HCT116 (cell line): ENCODE results near the gene CCDC82.

Source experiments
- EZH2 ChIP-seq: fragments of 200-600 bp; sonication (generic); IDR thresholded peaks from 2 replicates; pipeline ENCODE4 v1.6.1; 2017; ENCODE audit warnings: antibody characterized with exemption, mixed run types
- EZH2phosphoT487 ChIP-seq: fragments of 200-600 bp; IDR thresholded peaks from 2 replicates; pipeline ENCODE4 v1.6.1; 2018; ENCODE audit warnings: antibody characterized with exemption, borderline replicate concordance
- FOSL1 ChIP-seq: IDR thresholded peaks from 2 replicates; pipeline ENCODE4 v1.6.1; 2012; ENCODE audit warnings: low read depth
- MAX ChIP-seq: IDR thresholded peaks from 2 replicates; pipeline ENCODE4 v1.6.1; 2012
- POLR2A ChIP-seq: IDR thresholded peaks from 2 replicates; pipeline ENCODE4 v1.7.0; 2011; ENCODE audit warnings: borderline replicate concordance; ENCODE audit not compliant: insufficient read depth, insufficient read length; ENCODE audit errors: extremely low read depth
- POLR2AphosphoS5 ChIP-seq: IDR thresholded peaks from 2 replicates; pipeline ENCODE4 v1.6.1; 2011; ENCODE audit warnings: mild to moderate bottlenecking, low read depth, low read length, moderate library complexity
- RAD21 ChIP-seq: IDR thresholded peaks from 2 replicates; pipeline ENCODE4 v1.6.1; 2012; ENCODE audit warnings: low read depth, mild to moderate bottlenecking
- SP1 ChIP-seq: IDR thresholded peaks from 2 replicates; pipeline ENCODE4 v1.6.1; 2012; ENCODE audit warnings: low read depth
- YY1 ChIP-seq: IDR thresholded peaks from 2 replicates; pipeline ENCODE4 v1.6.1; 2011; ENCODE audit warnings: low read length, low read depth, moderate library complexity, mild to moderate bottlenecking; ENCODE audit not compliant: insufficient replicate concordance; ENCODE audit errors: extremely low read depth
- TF ChIP-seq, protein P1 (sequence below), 3 experiments: fragments of 200-600 bp in 1 of 3; sonication (generic) in 1 of 3; IDR thresholded peaks in 2 of 3; conservative IDR thresholded peaks in 1 of 3; 2 replicates each; pipeline ENCODE4 v1.5.1; 2012 to 2017; ENCODE audit warnings: low read depth in 2 of 3, low read length in 2 of 3, antibody characterized with exemption in 1 of 3, borderline replicate concordance in 1 of 3, control low read depth in 1 of 3, mild to moderate bottlenecking in 1 of 3, mixed read lengths in 1 of 3, mixed run types in 1 of 3, moderate library complexity in 1 of 3; ENCODE audit not compliant: insufficient read depth in 1 of 3
- TF ChIP-seq, protein P2 (sequence below): IDR thresholded peaks from 2 replicates; pipeline ENCODE4 v1.6.1; 2012; ENCODE audit warnings: low read depth

DNA sequence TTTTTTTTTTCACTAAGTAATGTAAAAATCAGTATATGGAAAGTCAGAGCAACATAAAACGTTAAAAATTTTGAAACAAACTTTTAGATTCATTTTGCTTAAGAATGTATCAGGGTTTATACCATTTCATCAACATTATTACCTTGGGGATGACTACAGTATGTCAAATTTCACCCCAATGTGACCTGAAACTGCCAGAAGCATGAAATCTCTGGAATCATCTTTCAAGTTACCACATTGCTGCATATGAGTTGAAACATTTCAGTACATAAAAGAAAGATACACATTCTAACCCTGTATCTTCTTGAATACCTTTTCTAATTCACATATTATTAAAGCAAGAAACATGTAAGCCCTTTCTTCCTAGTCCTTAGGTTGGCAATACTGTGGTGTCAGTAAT is 79.5 kb downstream of the CCDC82 start:
- TF ChIP-seq EZH2 (no peak), POLR2A (no peak), YY1 (no peak), POLR2AphosphoS5 (no peak), MAX (no peak), RAD21 (no peak), EZH2phosphoT487 (no peak), SP1 (no peak), FOSL1 (no peak)
- TF ChIP-seq, protein P1, sequence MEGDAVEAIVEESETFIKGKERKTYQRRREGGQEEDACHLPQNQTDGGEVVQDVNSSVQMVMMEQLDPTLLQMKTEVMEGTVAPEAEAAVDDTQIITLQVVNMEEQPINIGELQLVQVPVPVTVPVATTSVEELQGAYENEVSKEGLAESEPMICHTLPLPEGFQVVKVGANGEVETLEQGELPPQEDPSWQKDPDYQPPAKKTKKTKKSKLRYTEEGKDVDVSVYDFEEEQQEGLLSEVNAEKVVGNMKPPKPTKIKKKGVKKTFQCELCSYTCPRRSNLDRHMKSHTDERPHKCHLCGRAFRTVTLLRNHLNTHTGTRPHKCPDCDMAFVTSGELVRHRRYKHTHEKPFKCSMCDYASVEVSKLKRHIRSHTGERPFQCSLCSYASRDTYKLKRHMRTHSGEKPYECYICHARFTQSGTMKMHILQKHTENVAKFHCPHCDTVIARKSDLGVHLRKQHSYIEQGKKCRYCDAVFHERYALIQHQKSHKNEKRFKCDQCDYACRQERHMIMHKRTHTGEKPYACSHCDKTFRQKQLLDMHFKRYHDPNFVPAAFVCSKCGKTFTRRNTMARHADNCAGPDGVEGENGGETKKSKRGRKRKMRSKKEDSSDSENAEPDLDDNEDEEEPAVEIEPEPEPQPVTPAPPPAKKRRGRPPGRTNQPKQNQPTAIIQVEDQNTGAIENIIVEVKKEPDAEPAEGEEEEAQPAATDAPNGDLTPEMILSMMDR (IDR thresholded peaks at IDR 0.05 in 2 of 3, conservative IDR thresholded peaks at IDR 0.05 in 1 of 3; ENCODE audit: borderline replicate concordance in 1 of 3, insufficient read depth in 1 of 3, low read depth in 2 of 3, low read length in 2 of 3), result no peak
- TF ChIP-seq, protein P2, sequence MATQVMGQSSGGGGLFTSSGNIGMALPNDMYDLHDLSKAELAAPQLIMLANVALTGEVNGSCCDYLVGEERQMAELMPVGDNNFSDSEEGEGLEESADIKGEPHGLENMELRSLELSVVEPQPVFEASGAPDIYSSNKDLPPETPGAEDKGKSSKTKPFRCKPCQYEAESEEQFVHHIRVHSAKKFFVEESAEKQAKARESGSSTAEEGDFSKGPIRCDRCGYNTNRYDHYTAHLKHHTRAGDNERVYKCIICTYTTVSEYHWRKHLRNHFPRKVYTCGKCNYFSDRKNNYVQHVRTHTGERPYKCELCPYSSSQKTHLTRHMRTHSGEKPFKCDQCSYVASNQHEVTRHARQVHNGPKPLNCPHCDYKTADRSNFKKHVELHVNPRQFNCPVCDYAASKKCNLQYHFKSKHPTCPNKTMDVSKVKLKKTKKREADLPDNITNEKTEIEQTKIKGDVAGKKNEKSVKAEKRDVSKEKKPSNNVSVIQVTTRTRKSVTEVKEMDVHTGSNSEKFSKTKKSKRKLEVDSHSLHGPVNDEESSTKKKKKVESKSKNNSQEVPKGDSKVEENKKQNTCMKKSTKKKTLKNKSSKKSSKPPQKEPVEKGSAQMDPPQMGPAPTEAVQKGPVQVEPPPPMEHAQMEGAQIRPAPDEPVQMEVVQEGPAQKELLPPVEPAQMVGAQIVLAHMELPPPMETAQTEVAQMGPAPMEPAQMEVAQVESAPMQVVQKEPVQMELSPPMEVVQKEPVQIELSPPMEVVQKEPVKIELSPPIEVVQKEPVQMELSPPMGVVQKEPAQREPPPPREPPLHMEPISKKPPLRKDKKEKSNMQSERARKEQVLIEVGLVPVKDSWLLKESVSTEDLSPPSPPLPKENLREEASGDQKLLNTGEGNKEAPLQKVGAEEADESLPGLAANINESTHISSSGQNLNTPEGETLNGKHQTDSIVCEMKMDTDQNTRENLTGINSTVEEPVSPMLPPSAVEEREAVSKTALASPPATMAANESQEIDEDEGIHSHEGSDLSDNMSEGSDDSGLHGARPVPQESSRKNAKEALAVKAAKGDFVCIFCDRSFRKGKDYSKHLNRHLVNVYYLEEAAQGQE, result no peak
